Measurements from ENCODE around the gene SYNE2.
"Not testable (repeated sequence)": the region's sequence is repeated elsewhere in the genome, so short reads cannot be mapped to it uniquely, and the experiment has no call there.

SYNE2 gene

GRCh38 chr14:64040044-64040443 lies 187.2 kb downstream of the SYNE2 start:
- no peak for DNase-seq

- not testable (repeated sequence) for DNase-seq
These were observed 190.5 kb downstream of the SYNE2 start for GRCh38 chr14:64043296-64043695.

GRCh38 chr14:64045091-64045490 lies 192.3 kb downstream of the SYNE2 start:
- DNase-seq = no peak

GRCh38 chr14:64049616-64050381 lies 197.0 kb downstream of the SYNE2 start:
- no peak for DNase-seq

GRCh38 chr14:64053694-64054669 lies 201.2 kb downstream of the SYNE2 start:
- DNase-seq = no peak

GRCh38 chr14:64059454-64060198 lies 206.8 kb downstream of the SYNE2 start:
- DNase-seq = no peak

- no peak for DNase-seq
These were observed 207.4 kb downstream of the SYNE2 start for GRCh38 chr14:64060199-64060545.

- DNase-seq = no peak
These were observed 207.9 kb downstream of the SYNE2 start for GRCh38 chr14:64060648-64061096.

GRCh38 chr14:64061115-64061514 lies 208.3 kb downstream of the SYNE2 start:
- DNase-seq = no peak

- no peak for DNase-seq
These were observed 208.9 kb downstream of the SYNE2 start for GRCh38 chr14:64061706-64062105.

- DNase-seq = no peak
These were observed 209.7 kb downstream of the SYNE2 start for GRCh38 chr14:64062381-64063115.

- no peak for DNase-seq
These were observed 211.6 kb downstream of the SYNE2 start for GRCh38 chr14:64064447-64064846.

- DNase-seq = no peak
These were observed 217.0 kb downstream of the SYNE2 start for GRCh38 chr14:64069634-64070359.

- DNase-seq = no peak
These were observed 222.3 kb downstream of the SYNE2 start for GRCh38 chr14:64074961-64075612.

GRCh38 chr14:64075613-64076005 lies 222.8 kb downstream of the SYNE2 start:
- no peak for DNase-seq

- DNase-seq = no peak
These were observed 227.6 kb downstream of the SYNE2 start for GRCh38 chr14:64080452-64080851.

GRCh38 chr14:64081174-64081746 lies 228.5 kb downstream of the SYNE2 start:
- no peak for DNase-seq

GRCh38 chr14:64082837-64083236 lies 230.0 kb downstream of the SYNE2 start:
- no peak for DNase-seq

GRCh38 chr14:64088647-64088964 lies 235.8 kb downstream of the SYNE2 start:
- no peak for DNase-seq

- DNase-seq = no peak
These were observed 237.1 kb downstream of the SYNE2 start for GRCh38 chr14:64089920-64090319.

- no peak for DNase-seq
These were observed 238.4 kb downstream of the SYNE2 start for GRCh38 chr14:64091217-64091616.

All from cortex of kidney (tissue), 1 donor.